SK-N-MC (cell line): Measurements from ENCODE around the gene PTH2.

Experiments
- EZH2 ChIP-seq: fragments of 200-600 bp; sonication (generic); IDR thresholded peaks from one replicate; pipeline ENCODE4 v1.6.1; 2017; ENCODE audit warnings: antibody characterized with exemption
- POLR2AphosphoS5 ChIP-seq: IDR thresholded peaks from 2 replicates; pipeline ENCODE4 v1.6.1; 2012; ENCODE audit warnings: mild to moderate bottlenecking, low read depth, low read length, borderline replicate concordance

- no peak for TF ChIP-seq EZH2
- TF ChIP-seq POLR2AphosphoS5 = no peak
These were observed 32.9 kb downstream of the PTH2 start for GRCh38 chr19:49390131-49390928.
